Coronary artery (tissue), 2 donors: ENCODE measurements around the gene EFNB2.

Experiments used
- DNase-seq: peaks from one replicate; pipeline ENCODE4 v3.0.0-alpha.2; 2017; ENCODE audit warnings: low spot score
- H3K27ac ChIP-seq, 2 donors: fragments of 200-600 bp; sonication (generic); one replicate each; pipeline ENCODE4 v1.5.1; 2016 to 2019
- H3K4me3 ChIP-seq: fragments of 200-600 bp; sonication (generic); 2 replicates; pipeline ENCODE4 v1.5.1; 2016; ENCODE audit warnings: mild to moderate bottlenecking, moderate library complexity
- CTCF ChIP-seq: fragments of 200-600 bp; sonication (generic); IDR thresholded peaks from one replicate; pipeline ENCODE4 v1.5.1; 2019; ENCODE audit warnings: antibody characterized with exemption

EFNB2 gene

GRCh38 chr13:106498571-106498970 lies 36.9 kb downstream of the EFNB2 start:
- no peak for DNase-seq
- no peak for TF ChIP-seq CTCF
- Histone ChIP-seq H3K4me3 (no peak overlapping the region), H3K27ac (no peak overlapping the region)

GRCh38 chr13:106498158-106498557 lies 37.3 kb downstream of the EFNB2 start:
- DNase-seq: no peak
- Histone ChIP-seq H3K27ac (no peak overlapping the region), H3K4me3 (no peak overlapping the region)
- TF ChIP-seq CTCF: no peak

- Histone ChIP-seq H3K4me3 (no peak overlapping the region), H3K27ac (peak overlapping the region in 1 of 2 donors; percentile 60)
- TF ChIP-seq CTCF: no peak
- no peak for DNase-seq
Measured at GRCh38 chr13:106497079-106497478, 38.4 kb downstream of the EFNB2 start.

- H3K4me3 ChIP-seq: no peak overlapping the region
- TF ChIP-seq CTCF: no peak
- peak overlapping the region in 1 of 2 donors; percentile 60 for H3K27ac ChIP-seq
- DNase-seq: no peak
Measured at GRCh38 chr13:106496072-106496997, 39.1 kb downstream of the EFNB2 start.

- no peak for DNase-seq
- H3K4me3 ChIP-seq: no peak overlapping the region
- H3K27ac ChIP-seq: no peak overlapping the region
- TF ChIP-seq CTCF: no peak
Measured at GRCh38 chr13:106494936-106495335, 40.5 kb downstream of the EFNB2 start.

- TF ChIP-seq CTCF: no peak
- DNase-seq: no peak
- Histone ChIP-seq H3K4me3 (no peak overlapping the region), H3K27ac (no peak overlapping the region)
Measured at GRCh38 chr13:106494506-106494905, 41.0 kb downstream of the EFNB2 start.
